DMS53 treated with DMSO at 0.1 percent for 48 hours (cell line): ENCODE measurements around the gene KCTD13.
"Not testable (repeated sequence)": the region's sequence is repeated elsewhere in the genome, so short reads cannot be mapped to it uniquely, and the experiment has no call there.

Experiments
- DNase-seq: peaks from one replicate; lab custom pipeline; 2025; ENCODE audit not compliant: unreplicated experiment; lab: John Stamatoyannopoulos, UW

The KCTD13 gene

GRCh38 chr16:29908719-29909220, 17.3 kb downstream of the KCTD13 start:
- no peak for DNase-seq

DNA sequence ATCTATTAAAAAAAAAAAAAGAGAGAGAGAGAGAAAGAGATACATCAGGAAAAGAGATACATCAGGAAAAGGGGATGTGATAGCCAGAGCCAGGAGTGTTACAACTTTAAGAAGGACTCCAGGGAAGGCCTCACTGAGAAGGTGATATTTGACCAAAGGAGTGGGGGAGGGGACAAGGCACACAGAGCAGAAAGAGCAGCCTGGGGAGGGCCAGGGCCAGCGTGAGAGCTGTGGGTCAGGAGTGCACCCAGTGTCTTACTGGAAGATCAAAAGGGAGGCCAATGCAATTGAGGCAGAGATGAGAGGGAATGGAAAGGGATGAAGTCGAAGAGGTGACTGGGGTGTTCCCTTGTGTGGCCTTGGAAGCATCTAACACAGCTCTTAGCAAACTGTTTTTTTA, 18.1 kb downstream of the KCTD13 start:
- DNase-seq: no peak

DNA sequence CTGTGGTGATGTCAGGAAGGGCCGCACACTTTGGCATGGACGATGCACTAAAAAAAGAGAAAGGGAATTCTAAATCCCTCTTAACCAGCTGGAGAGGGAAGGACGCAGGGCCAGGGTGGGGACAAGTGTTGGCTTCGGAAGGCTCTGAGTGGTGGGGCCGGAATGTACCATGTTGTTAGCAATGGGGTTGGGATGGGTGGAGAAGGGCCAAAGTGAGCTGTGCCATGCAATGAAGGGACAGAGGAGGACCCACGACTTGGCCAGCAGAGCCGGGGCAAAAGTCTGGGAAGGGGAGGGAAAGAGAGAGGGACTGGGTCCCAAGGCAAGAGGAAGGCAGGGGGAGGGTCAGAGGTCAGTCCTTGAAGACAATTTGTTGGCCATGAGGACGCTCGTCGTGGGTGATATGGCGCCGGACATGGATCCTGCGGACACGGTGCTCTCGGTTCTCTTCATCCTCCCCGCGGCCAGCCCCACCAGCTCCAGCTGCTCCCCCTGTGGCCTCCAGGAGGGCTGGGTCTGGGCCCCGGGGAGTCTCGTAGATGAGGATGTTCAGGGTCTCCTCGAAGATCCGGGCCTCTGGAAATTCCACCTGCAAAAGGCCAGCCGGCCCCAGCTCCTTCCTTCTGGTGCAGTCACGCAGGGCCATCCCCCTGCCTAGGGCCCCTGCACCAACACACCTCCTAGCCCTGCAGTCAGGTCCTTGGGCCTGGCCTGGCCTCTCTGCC, 19.3 kb downstream of the KCTD13 start:
- DNase-seq: no peak

GRCh38 chr16:29905668-29906067, 20.4 kb downstream of the KCTD13 start:
- no peak for DNase-seq

- DNase-seq: no peak
These were observed 21.1 kb downstream of the KCTD13 start for GRCh38 chr16:29904947-29905346.

DNA sequence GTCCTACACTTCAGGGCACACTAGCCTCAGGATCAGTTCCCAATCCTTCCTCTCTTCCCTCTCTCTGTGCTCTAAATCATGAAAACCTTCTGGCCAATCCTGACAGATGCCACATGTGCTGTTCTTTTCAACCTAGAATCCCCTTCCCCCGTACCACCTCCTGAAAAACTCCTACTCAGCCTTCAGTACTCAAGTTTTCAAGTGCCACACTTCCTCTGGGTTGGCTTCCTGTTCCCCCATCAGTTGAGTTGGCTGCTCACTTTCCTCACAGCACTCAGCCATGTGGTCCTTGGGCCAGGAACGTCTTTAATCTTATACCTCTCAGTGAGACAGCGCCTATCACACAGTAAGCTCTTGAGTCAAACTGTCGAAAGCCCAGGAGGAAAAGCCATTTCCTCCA, 22.4 kb downstream of the KCTD13 start:
- DNase-seq: no peak

DNA sequence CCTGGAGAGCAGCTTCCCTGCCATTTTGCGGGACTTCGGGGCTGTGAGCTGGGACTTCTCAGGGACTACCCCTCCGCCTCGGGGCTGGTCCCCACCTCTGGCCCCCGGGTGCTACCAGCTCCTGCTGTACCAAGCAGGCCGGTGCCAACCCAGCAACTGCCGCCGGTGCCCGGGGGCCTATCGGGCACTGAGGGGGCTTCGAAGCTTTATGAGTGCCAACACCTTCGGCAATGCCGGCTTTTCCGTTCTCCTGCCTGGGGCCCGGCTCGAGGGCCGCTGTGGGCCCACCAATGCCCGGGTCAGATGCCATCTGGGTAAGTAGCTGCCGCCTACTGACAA, 24.4 kb downstream of the KCTD13 start:
- DNase-seq: no peak

DNA sequence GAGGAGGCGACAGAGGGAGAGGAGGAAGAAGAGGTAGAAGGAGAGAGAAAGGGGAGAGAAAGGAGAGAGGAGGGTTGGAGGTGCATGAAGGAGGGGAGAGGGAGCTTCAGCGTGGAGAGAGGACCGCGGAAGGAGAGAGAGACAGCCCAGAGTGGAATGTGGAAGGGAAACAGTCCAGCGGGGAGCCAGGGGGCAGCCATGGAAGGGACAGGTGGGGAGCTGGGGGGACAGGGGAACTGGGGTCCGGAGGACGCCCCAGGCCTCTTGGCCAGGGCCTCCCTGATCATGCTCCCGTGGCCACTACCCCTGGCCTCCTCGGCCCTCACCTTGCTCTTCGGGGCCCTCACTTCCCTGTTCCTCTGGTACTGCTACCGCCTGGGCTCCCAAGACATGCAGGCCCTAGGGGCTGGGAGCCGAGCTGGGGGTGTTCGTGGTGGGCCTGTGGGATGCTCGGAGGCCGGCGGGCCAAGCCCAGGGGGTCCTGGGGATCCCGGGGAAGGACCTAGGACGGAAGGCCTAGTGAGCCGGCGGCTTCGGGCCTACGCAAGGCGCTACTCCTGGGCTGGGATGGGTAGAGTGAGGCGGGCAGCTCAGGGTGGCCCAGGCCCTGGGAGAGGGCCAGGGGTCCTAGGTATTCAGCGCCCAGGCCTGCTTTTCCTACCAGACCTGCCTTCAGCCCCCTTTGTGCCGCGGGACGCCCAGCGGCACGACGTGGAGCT, 25.0 kb downstream of the KCTD13 start:
- DNase-seq: no peak

DNA sequence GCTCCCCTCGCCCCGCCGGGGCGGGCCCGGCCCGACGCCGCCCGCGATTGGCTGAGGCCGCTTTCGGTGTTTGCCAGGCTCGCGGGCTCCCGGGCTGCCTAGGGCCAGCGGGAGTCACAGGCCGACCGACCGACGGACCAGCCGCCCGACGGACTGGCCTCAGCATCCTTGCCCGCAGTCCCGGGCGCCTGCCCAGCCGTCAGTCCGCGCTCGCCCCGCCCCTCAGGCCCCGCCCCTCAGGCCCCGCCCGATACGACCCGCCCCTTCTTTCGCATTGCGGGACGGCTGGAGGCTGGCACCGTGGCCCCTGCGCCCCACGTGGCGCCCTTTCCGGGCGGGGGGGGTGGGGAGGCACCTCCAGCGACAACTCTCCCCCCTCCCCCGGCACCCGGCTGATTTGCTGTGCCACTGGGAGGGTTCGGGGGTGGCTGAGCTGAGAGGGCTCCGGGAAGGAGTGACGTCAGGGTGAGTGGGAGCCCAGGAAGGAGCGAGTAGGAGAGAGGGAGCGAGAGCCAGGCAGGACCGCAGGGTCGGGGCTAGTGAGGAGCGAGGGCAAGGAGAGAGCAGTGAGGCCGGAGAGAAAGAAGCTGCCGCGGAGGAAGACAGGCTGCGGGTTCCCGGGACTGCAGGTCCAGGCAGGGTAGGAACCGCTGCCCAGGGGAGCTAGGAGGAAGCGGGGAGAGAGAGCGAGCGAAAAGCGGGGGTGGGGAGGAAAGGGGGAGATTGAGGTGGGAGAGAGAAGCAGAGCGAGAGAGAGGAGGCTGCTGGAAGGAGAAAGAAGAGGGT, 25.7 kb downstream of the KCTD13 start, which contains the start of gene ASPHD1:
ASPHD1 (plus strand) TSS at position 387 of the 786 bp plus-strand sequence. CDS start 484 bp downstream, outside the sequence.
- peak; percentile 54 for DNase-seq

DNA sequence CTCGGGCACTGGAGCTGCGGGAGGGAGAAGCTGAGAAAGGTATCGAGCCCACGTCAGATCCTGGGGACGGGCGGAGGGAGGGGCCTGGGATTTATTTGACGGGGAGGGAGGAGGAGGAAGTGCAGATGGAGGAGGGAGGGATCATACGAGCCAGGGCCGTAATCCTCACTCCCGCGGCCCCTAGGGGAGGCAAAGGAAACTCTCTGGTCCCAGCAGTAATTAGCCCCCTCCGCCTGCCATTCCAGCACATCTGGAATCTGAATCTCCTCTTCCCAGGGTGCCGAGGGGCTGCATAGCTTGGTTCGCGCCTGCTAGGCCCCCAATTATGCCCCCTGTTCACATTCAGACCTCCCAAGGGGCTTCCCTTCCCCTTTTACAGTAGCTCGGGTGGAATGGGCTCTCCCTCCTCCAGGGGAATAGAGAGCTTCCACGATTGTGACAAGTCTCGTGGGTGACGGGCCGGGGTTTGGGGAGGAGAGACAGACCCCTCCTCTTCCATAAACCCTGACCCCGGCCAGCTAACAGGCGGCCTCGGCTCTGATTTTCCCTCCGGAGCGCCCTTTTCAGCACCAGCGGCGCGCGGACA, 26.4 kb downstream of the KCTD13 start, which contains the start of gene SEZ6L2:
SEZ6L2 (minus strand) TSS at position 35 of the 586 bp plus-strand sequence. CDS start 531 bp downstream, outside the sequence.
- DNase-seq: peak; percentile 86

GRCh38 chr16:29898804-29899515, 27.1 kb downstream of the KCTD13 start:
- peak; percentile 48 for DNase-seq

DNA sequence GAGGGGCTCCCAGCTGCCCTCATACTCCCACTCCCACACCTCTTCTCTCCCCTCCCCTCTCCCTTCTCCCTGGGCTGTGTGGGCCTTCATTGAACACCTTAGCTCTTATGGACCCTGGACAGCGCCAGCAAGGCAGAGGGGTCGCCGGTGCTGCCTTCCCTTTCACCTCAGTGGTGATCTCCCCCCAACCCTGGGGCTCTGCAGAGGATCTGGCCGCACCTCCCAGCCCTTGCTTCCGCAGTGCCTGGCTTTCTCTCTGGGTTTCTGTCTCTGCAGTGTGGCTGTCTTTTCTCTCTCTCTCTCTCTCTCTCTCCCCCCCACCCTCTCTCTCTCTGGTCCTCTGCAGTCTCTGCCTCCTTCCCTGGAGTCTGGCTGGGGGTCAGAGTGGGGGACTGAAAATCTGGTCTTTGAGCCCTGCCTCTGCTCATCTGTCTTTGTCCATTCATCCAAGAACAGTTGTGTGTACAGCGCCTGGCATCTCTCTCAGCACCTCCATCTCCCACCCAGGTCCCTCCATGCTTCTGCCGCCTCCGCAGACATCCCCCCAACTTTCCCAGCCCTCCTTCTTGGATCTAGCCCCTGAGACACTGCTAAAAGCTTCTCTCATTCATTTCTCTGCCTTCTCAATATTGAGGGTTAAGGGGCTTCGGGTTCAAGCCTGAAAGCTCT, 27.8 kb downstream of the KCTD13 start:
- DNase-seq: no peak

GRCh38 chr16:29897333-29897732, 28.7 kb downstream of the KCTD13 start:
- no peak for DNase-seq

DNA sequence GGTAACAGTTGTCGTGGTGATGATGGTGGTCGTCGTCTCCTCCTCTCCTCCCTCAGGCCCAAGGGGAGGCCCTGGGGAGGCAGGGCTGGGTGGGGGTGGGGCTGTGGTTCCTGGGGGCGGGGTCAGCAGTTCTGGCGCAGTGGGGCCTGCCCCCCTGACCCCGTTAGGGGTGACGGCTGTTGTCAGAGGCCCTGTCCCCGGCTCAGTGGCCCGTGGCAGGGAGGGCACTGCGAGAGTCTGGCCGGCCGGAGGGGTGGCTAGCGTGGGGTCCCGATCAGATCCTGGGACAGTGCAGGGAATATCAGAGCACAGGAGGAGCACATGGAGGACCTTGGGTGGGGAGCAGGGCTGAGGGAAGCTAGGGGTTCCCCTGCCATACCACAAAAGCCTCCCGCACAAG, 29.2 kb downstream of the KCTD13 start:
- DNase-seq: no peak

DNA sequence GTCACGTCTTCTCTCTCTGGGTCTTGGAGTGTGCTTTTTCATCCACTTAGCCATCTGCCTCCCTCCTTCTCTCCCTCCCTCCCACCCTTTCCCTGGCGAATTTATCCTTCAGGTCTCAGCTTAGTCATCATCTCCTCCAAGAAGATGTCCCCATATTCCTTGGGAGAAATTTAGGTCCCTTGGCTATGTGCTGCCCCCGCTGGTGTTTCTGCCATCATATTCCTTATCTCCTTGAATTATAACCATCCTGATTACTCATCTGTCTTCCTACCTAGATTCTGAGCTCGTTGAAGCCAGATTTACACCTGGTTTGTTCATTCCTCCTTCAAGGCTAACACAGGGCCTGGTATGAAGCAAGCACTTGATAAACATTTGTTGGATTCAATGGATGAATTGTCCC, 31.7 kb downstream of the KCTD13 start:
- DNase-seq: no peak

- DNase-seq: no peak
These were observed 32.5 kb downstream of the KCTD13 start for GRCh38 chr16:29893553-29893952.

DNA sequence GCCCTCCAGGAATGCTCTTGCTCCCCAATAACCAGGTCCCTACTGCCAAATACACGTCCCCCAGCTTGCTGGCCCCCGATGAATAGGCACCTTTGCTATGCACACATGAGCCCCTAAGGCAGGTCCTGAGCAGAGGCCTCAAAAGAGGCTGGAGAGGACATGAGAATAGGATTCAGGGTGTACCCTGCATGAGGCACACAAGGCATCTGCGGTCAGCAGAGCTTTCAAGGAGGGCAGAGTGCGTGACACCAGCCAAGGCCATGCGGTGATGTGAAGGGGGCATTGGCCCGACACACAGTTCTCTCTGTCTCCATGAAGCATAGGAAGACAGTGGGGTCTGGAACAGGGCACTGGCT, 33.6 kb downstream of the KCTD13 start:
- no peak for DNase-seq

GRCh38 chr16:29891525-29892457, 34.2 kb downstream of the KCTD13 start:
- DNase-seq: no peak

GRCh38 chr16:29889372-29889771, 36.7 kb downstream of the KCTD13 start:
- DNase-seq: not testable (repeated sequence)
